ENCODE measurements around the gene B4GALT4. TPM values are rescaled to one million over a fixed set of nuclear protein-coding genes. Genes with fewer than 3 reads are reported as not detected.
A peak's percentile ranks its signal among the peaks of the same experiment; 100 is the strongest.

Gene B4GALT4
- total and polyA plus RNA-seq, 2 of the 4 experiments (the other 2 are of a cell fraction), result 27.0 to 30.3 TPM

GRCh38 chr3:119240101-119240590, 532 bp downstream of the B4GALT4 start:
- no peaks in the 10 kb centered on the region for H3K27me3 ChIP-seq (ENCODE audit: control insufficient read depth, insufficient read depth, low read length)
- H3K9ac ChIP-seq (ENCODE audit: low read depth, low read length), result peak overlapping the region; percentile 95
- peak overlapping the region; percentile 82 for H3K4me3 ChIP-seq (ENCODE audit: insufficient read depth, low read depth, low read length)
- no peak overlapping the region; the same call in 2 of the 3 replicates for H2BK15ac ChIP-seq (ENCODE audit: low read depth, low read length)
- peak overlapping the region; percentile 69 to 76 for H4K8ac ChIP-seq (ENCODE audit: low read depth in 2 of 2, low read length in 2 of 2)
- H2AK5ac ChIP-seq (ENCODE audit: low read depth, low read length), result peak overlapping the region; percentile 71; the same call in 1 of the 2 replicates
- H2AFZ ChIP-seq (replicated peaks; ENCODE audit: low read length, poor library complexity), result peak overlapping the region; percentile 89
- H3K56ac ChIP-seq (ENCODE audit: extremely low read depth, insufficient read depth, low read length), result peak overlapping the region; percentile 67
- ATAC-seq (ENCODE audit: low read depth) (no peak; the same call in 1 of the 2 replicates), DNase-seq (no peak)
- peak overlapping the region; percentile 72 for H2BK5ac ChIP-seq (ENCODE audit: low read depth, low read length, poor library complexity, severe bottlenecking)
- H3K14ac ChIP-seq (replicated peaks; ENCODE audit: low read depth, low read length), result peak overlapping the region; percentile 64
- CTCF ChIA-PET, result interaction anchor here (0.9 to 2.0 kb wide), 5 partner anchors 10 to 356 kb away, joined by 3 to 12 read pairs (median 4); partner anchors contain the start of gene TEX55
- BruUV-seq (replicated peaks), result no TSS peak
- peak overlapping the region; percentile 35 for H2BK120ac ChIP-seq (ENCODE audit: low read depth, low read length)
- H2BK20ac ChIP-seq (ENCODE audit: low read depth, low read length), result no peak overlapping the region
- H3K27ac ChIP-seq (ENCODE audit: insufficient read depth, low read length), result peak overlapping the region; percentile 84
- peaks cover 6% of the 10 kb centered on the region; the same call in 1 of the 2 replicates for H4K20me1 ChIP-seq (ENCODE audit: insufficient read depth, low read length)
- no peak for TF ChIP-seq BHLHE40 (IDR thresholded peaks at IDR 0.05; ENCODE audit: low read depth, low read length)
- no peak for TF ChIP-seq MAZ (IDR thresholded peaks at IDR 0.05; ENCODE audit: borderline replicate concordance, low read depth, low read length)
- no peak for TF ChIP-seq CHD1 (IDR thresholded peaks at IDR 0.05; ENCODE audit: low read depth, low read length)
- no peak for TF ChIP-seq RCOR1 (IDR thresholded peaks at IDR 0.05; ENCODE audit: insufficient replicate concordance, low read length)
- TF ChIP-seq SMC3 (IDR thresholded peaks at IDR 0.05; ENCODE audit: low read depth, low read length), result no peak
- no peak for TF ChIP-seq CTCF (conservative IDR thresholded peaks at IDR 0.05; ENCODE audit: low read depth, low read length)
- no peak for TF ChIP-seq RFX5 (IDR thresholded peaks at IDR 0.05; ENCODE audit: low read depth, low read length)
- no peak for TF ChIP-seq ELK1 (IDR thresholded peaks at IDR 0.05; ENCODE audit: borderline replicate concordance, low read depth, low read length)
- TF ChIP-seq MXI1 (IDR thresholded peaks at IDR 0.05; ENCODE audit: borderline replicate concordance, low read depth, low read length), result no peak
- no peak for TF ChIP-seq FOS (IDR thresholded peaks at IDR 0.05; ENCODE audit: low read depth, low read length)
- TF ChIP-seq POLR2A (IDR thresholded peaks at IDR 0.05; ENCODE audit: low read depth, low read length), result no peak
- TF ChIP-seq RAD21 (IDR thresholded peaks at IDR 0.05; ENCODE audit: low read length), result no peak
- TF ChIP-seq USF2 (IDR thresholded peaks at IDR 0.05; ENCODE audit: low read depth, low read length), result no peak
- no peak for TF ChIP-seq NFE2L2 (IDR thresholded peaks at IDR 0.05; ENCODE audit: low read depth, low read length)
- TF ChIP-seq MAFK (IDR thresholded peaks at IDR 0.05; ENCODE audit: low read depth, low read length), result no peak
- H3K9me1 ChIP-seq (ENCODE audit: insufficient read depth, low read length), result peaks cover 3% of the 10 kb centered on the region
- peaks cover 5% of the 10 kb centered on the region; the same call in 1 of the 2 replicates for H3K4me1 ChIP-seq (ENCODE audit: control insufficient read depth, insufficient read depth, low read length)
- H3K4ac ChIP-seq (ENCODE audit: low read depth, low read length), result peak overlapping the region; percentile 77
- H3K18ac ChIP-seq (ENCODE audit: low read depth, low read length), result peak overlapping the region; percentile 31; the same call in 1 of the 2 replicates
- intact Hi-C loops (cut with micrococcal nuclease), result loop anchor here (2.0 to 10.0 kb wide), 2 partner anchors 141 to 205 kb away; partner anchors contain the start of gene IGSF11
- dilution Hi-C loops (cut with HindIII; ENCODE audit: low sequenced_read_pairs, unreplicated experiment), result no loop called here
- H3K23ac ChIP-seq (ENCODE audit: low read depth, low read length), result peak overlapping the region; percentile 49
- peak overlapping the region; percentile 100 for H3K4me2 ChIP-seq (ENCODE audit: low read depth, low read length)
- peak overlapping the region; percentile 69 for H4K91ac ChIP-seq (ENCODE audit: insufficient read depth, low read depth, low read length)
- WGBS, 2 experiments (ENCODE audit: extremely low coverage in 2 of 2, insufficient read length in 1 of 2), result 4% methylated on average over 9 of the region's 16 CpGs; no CpG with 5 or more reads in 1 of the 2 experiments
- H4K5ac ChIP-seq (ENCODE audit: low read depth, low read length), result peak overlapping the region; percentile 89; the same call in 1 of the 2 replicates
- peaks cover 8 to 27% of the 10 kb centered on the region in 2 experiments for H3K79me1 ChIP-seq (ENCODE audit: low read depth in 1 of 2, low read length in 2 of 2)
- in situ Hi-C loops (cut with MboI; ENCODE audit: low sequenced_read_pairs), result loop anchor here (5.0 kb wide), 1 partner anchor 93 kb away; the partner anchor contains the start of gene TEX55
- H2AK9ac ChIP-seq (replicated peaks; ENCODE audit: low read depth, low read length, poor library complexity), result peak overlapping the region; percentile 56
- H3K9me3 ChIP-seq (ENCODE audit: control insufficient read depth, insufficient read depth, low read length), result no peaks in the 10 kb centered on the region
- POLR2A ChIA-PET (ENCODE audit: unreplicated experiment), result no interaction called here
- H3K36me3 ChIP-seq (ENCODE audit: control insufficient read depth, insufficient read depth, low read length), result peaks cover 4% of the 10 kb centered on the region; the same call in 1 of the 2 replicates
